AG04449 (cell line): ENCODE results near the gene PTH2.

Experiments
- CTCF ChIA-PET: fragments of 350-600 bp; formaldehyde crosslinking; extraction: SDS; loops from one replicate; lab custom pipeline; 2021; ENCODE audit warnings: antibody characterized with exemption; lab: Yijun Ruan, JAX
- POLR2A ChIA-PET: fragments of 400-600, 350-600 bp; formaldehyde crosslinking; extraction: SDS; loops from one replicate; lab custom pipeline; 2020; ENCODE audit warnings: antibody characterized with exemption, inconsistent platforms; lab: Yijun Ruan, JAX
- DNase-seq: peaks from one replicate; pipeline ENCODE4 v3.0.0-alpha.2; 2010; ENCODE audit warnings: low read depth, low spot score
- H3K4me3 ChIP-seq: 2 replicates; pipeline ENCODE4 v1.5.1; 2011; ENCODE audit warnings: low read depth, mild to moderate bottlenecking, control low read depth, low read length
- TF ChIP-seq, protein P1 (sequence below): IDR thresholded peaks from one replicate; pipeline ENCODE4 v1.5.1; 2011; ENCODE audit warnings: mild to moderate bottlenecking, moderate library complexity, low read length, control low read depth, inconsistent platforms; ENCODE audit not compliant: insufficient read depth; ENCODE audit errors: missing control alignments

The PTH2 gene

DNA sequence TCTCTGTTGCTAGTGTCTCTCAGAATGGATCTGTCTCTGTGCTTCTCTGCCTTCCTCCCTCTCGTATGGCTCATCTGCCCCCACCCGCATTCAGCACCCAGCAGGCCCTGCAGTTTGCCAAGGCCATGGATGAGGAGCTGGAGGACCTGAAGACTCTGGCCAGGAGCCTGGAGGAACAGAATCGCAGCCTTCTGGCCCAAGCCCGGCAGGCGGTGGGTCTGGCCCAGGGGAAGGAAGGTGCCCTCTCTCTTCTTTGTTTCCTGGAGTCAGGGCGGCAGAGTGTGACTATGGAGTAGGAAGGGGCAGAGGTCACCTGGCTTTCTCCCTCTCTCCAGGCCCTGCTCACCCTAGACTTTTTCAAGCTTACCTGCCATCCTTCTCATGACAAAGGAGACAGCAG, 24.3 kb downstream of the PTH2 start:
- no peak for DNase-seq
- POLR2A ChIA-PET = interaction anchor here (0.6 kb wide), 1 partner anchor 26 kb away, joined by 3 read pairs; no protein-coding TSS in a partner anchor
- H3K4me3 ChIP-seq = no peak overlapping the region
- TF ChIP-seq, protein P1, sequence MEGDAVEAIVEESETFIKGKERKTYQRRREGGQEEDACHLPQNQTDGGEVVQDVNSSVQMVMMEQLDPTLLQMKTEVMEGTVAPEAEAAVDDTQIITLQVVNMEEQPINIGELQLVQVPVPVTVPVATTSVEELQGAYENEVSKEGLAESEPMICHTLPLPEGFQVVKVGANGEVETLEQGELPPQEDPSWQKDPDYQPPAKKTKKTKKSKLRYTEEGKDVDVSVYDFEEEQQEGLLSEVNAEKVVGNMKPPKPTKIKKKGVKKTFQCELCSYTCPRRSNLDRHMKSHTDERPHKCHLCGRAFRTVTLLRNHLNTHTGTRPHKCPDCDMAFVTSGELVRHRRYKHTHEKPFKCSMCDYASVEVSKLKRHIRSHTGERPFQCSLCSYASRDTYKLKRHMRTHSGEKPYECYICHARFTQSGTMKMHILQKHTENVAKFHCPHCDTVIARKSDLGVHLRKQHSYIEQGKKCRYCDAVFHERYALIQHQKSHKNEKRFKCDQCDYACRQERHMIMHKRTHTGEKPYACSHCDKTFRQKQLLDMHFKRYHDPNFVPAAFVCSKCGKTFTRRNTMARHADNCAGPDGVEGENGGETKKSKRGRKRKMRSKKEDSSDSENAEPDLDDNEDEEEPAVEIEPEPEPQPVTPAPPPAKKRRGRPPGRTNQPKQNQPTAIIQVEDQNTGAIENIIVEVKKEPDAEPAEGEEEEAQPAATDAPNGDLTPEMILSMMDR = no peak
- CTCF ChIA-PET = interaction anchor here (0.7 kb wide), 1 partner anchor 47 kb away, joined by 3 read pairs; no protein-coding TSS in a partner anchor

GRCh38 chr19:49398001-49398615, 25.1 kb downstream of the PTH2 start:
- CTCF ChIA-PET = interaction anchor here (1.2 kb wide), 1 partner anchor 172 kb away, joined by 4 read pairs; no protein-coding TSS in a partner anchor
- DNase-seq = no peak
- POLR2A ChIA-PET = interaction anchor here (0.6 kb wide), 1 partner anchor 26 kb away, joined by 3 read pairs; no protein-coding TSS in a partner anchor

GRCh38 chr19:49396738-49397505, 26.3 kb downstream of the PTH2 start:
- CTCF ChIA-PET = interaction anchor here (1.2 kb wide), 1 partner anchor 171 kb away, joined by 4 read pairs; no protein-coding TSS in a partner anchor
- no peak for DNase-seq
- TF ChIP-seq, protein P1 = no peak
- POLR2A ChIA-PET = no interaction called here
- H3K4me3 ChIP-seq = no peak overlapping the region

More at GRCh38 chr19:49398001-49398615, 25.1 kb downstream of the PTH2 start:
- no peak overlapping the region for H3K4me3 ChIP-seq
- TF ChIP-seq, protein P1 = no peak

GRCh38 chr19:49395581-49396407, 27.4 kb downstream of the PTH2 start:
- H3K4me3 ChIP-seq = no peak overlapping the region
- POLR2A ChIA-PET = no interaction called here
- no peak for DNase-seq
- TF ChIP-seq, protein P1 = no peak
- CTCF ChIA-PET = interaction anchor here (0.6 to 2.3 kb wide), 4 partner anchors 10 to 174 kb away, joined by 3 to 8 read pairs (median 4); no protein-coding TSS in a partner anchor

DNA sequence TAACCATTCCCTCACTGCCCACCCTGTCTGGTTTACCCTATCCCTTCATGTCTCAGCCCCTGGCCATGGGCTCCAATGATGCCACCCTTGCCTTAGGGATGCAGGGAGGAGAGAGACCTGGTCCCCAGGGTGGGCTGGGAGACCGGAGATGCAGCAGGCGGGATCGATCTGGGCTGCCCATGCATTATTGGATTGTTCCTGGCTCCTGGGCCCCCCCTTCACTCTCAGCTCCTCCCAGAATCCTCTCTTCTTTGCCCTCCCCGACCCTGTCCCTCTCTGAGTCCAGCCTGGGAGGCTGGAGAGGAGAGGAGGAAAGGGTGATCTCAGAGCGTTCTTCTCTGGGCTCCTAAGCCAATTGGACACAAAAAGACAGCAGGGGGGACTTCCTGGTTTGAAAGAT, 29.4 kb downstream of the PTH2 start:
- TF ChIP-seq, protein P1 = no peak
- no peak overlapping the region for H3K4me3 ChIP-seq
- CTCF ChIA-PET = interaction anchor here (0.9 to 5.7 kb wide), 9 partner anchors 9 to 53 kb away, joined by 3 to 50 read pairs (median 4); no protein-coding TSS in a partner anchor

More for the DNA sequence above, 29.4 kb downstream of the PTH2 start:
- POLR2A ChIA-PET = no interaction called here
- no peak for DNase-seq
